Prostate gland (tissue), 2 donors: ENCODE data around the gene PYCR2.

Experiments
- POLR2A ChIP-seq: fragments of 450-650 bp; IDR thresholded peaks from one replicate; pipeline ENCODE4 v1.6.1; 2016; ENCODE audit warnings: antibody characterized with exemption, mild to moderate bottlenecking
- POLR2AphosphoS5 ChIP-seq: sonication (generic); formaldehyde crosslinking; IDR thresholded peaks from one replicate; pipeline ENCODE4 v1.6.1; 2017; ENCODE audit warnings: antibody characterized with exemption
- TF ChIP-seq, protein P1 (sequence below), 4 experiments: fragments of 200-600 bp in 2 of 4; fragments of 450-650 bp in 2 of 4; sonication (generic) in 2 of 4; IDR thresholded peaks; 1 replicate in 3 of 4; 2 replicates in 1 of 4; pipeline ENCODE4 v1.5.1; 2016 to 2019; ENCODE audit warnings: antibody characterized with exemption in 4 of 4, mild to moderate bottlenecking in 2 of 4, moderate library complexity in 2 of 4

GRCh38 chr1:225934711-225935110, 10.7 kb upstream of the PYCR2 start:
- TF ChIP-seq, protein P1, sequence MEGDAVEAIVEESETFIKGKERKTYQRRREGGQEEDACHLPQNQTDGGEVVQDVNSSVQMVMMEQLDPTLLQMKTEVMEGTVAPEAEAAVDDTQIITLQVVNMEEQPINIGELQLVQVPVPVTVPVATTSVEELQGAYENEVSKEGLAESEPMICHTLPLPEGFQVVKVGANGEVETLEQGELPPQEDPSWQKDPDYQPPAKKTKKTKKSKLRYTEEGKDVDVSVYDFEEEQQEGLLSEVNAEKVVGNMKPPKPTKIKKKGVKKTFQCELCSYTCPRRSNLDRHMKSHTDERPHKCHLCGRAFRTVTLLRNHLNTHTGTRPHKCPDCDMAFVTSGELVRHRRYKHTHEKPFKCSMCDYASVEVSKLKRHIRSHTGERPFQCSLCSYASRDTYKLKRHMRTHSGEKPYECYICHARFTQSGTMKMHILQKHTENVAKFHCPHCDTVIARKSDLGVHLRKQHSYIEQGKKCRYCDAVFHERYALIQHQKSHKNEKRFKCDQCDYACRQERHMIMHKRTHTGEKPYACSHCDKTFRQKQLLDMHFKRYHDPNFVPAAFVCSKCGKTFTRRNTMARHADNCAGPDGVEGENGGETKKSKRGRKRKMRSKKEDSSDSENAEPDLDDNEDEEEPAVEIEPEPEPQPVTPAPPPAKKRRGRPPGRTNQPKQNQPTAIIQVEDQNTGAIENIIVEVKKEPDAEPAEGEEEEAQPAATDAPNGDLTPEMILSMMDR (IDR thresholded peaks at IDR 0.05): no peak
- no peak for TF ChIP-seq POLR2AphosphoS5
- TF ChIP-seq POLR2A: no peak
